H9 (cell line): ENCODE measurements around the gene MYOM3. TPM values are rescaled to one million over a fixed set of nuclear protein-coding genes. Genes with fewer than 3 reads are reported as not detected.
A peak's percentile ranks its signal among the peaks of the same experiment; 100 is the strongest.

ENCODE experiments used
- DNase-seq: peaks from one replicate; pipeline ENCODE4 v3.0.0-alpha.2; 2017
- H2AFZ ChIP-seq: one replicate; pipeline ENCODE4 v1.6.1; 2013; ENCODE audit warnings: mild to moderate bottlenecking, low read length, control low read depth, moderate library complexity
- H2AK5ac ChIP-seq: 2 replicates; pipeline ENCODE4 v1.6.1; 2013; ENCODE audit warnings: low read length, control low read depth, mixed read lengths; ENCODE audit not compliant: insufficient read length
- H2BK120ac ChIP-seq: one replicate; pipeline ENCODE4 v1.6.1; 2013; ENCODE audit warnings: low read depth, mild to moderate bottlenecking, low read length, control low read depth, inconsistent platforms; ENCODE audit not compliant: poor library complexity, severe bottlenecking
- H2BK12ac ChIP-seq: 2 replicates; pipeline ENCODE4 v1.6.1; 2013; ENCODE audit warnings: low read length, control low read depth, mixed read lengths, low read depth; ENCODE audit not compliant: insufficient read length
- H2BK15ac ChIP-seq: 2 replicates; pipeline ENCODE4 v1.6.1; 2013; ENCODE audit warnings: low read depth, low read length, control low read depth
- H2BK20ac ChIP-seq: one replicate; pipeline ENCODE4 v1.6.1; 2013; ENCODE audit warnings: low read depth, mild to moderate bottlenecking, low read length, control low read depth, inconsistent platforms; ENCODE audit not compliant: poor library complexity, severe bottlenecking
- H2BK5ac ChIP-seq: 2 replicates; pipeline ENCODE4 v1.6.1; 2013; ENCODE audit warnings: low read length, control low read depth, mixed read lengths; ENCODE audit not compliant: insufficient read length
- H3K14ac ChIP-seq: 2 replicates; pipeline ENCODE4 v1.6.1; 2013; ENCODE audit warnings: low read length, control low read depth; ENCODE audit not compliant: insufficient read depth
- H3K18ac ChIP-seq: 2 replicates; pipeline ENCODE4 v1.6.1; 2013; ENCODE audit warnings: low read depth, mild to moderate bottlenecking, mixed read lengths, low read length, control low read depth; ENCODE audit not compliant: insufficient read length
- H3K23ac ChIP-seq: 2 replicates; pipeline ENCODE4 v1.6.1; 2013; ENCODE audit warnings: low read length, control low read depth, mixed read lengths, low read depth; ENCODE audit not compliant: insufficient read length
- H3K23me2 ChIP-seq: 2 replicates; pipeline ENCODE4 v1.6.1; 2013; ENCODE audit warnings: low read depth, mild to moderate bottlenecking, mixed read lengths, low read length, control low read depth; ENCODE audit not compliant: insufficient read length, poor library complexity, severe bottlenecking
- H3K27ac ChIP-seq: 2 replicates; pipeline ENCODE4 v1.5.1; 2013; ENCODE audit warnings: low read length, control low read depth, mixed read lengths, low read depth; ENCODE audit not compliant: insufficient read length
- H3K27me3 ChIP-seq: 2 replicates; pipeline ENCODE4 v1.6.1; 2013; ENCODE audit warnings: low read length, control low read depth, inconsistent platforms; ENCODE audit not compliant: insufficient read depth
- H3K4ac ChIP-seq: 2 replicates; pipeline ENCODE4 v1.6.1; 2013; ENCODE audit warnings: low read depth, mild to moderate bottlenecking, control low read depth, inconsistent platforms, low read length, moderate library complexity
- H3K4me1 ChIP-seq: 2 replicates; pipeline ENCODE4 v1.6.1; 2013; ENCODE audit warnings: low read length, control low read depth, inconsistent platforms; ENCODE audit not compliant: insufficient read depth
- H3K4me2 ChIP-seq: 2 replicates; pipeline ENCODE4 v1.6.1; 2013; ENCODE audit warnings: low read length, control low read depth, mixed read lengths; ENCODE audit not compliant: insufficient read length, insufficient read depth
- H3K56ac ChIP-seq: 2 replicates; pipeline ENCODE4 v1.6.1; 2013; ENCODE audit warnings: low read depth, mild to moderate bottlenecking, mixed read lengths, low read length, control low read depth; ENCODE audit not compliant: insufficient read length
- H3K79me1 ChIP-seq: 2 replicates; pipeline ENCODE4 v1.6.1; 2013; ENCODE audit warnings: low read depth, mild to moderate bottlenecking, moderate library complexity, low read length, control low read depth, inconsistent platforms; ENCODE audit not compliant: insufficient read depth, poor library complexity, severe bottlenecking
- H3K79me2 ChIP-seq: 2 replicates; pipeline ENCODE4 v1.6.1; 2013; ENCODE audit warnings: low read length, control low read depth, inconsistent platforms; ENCODE audit not compliant: insufficient read depth
- H3K9ac ChIP-seq: 2 replicates; pipeline ENCODE4 v1.6.1; 2013; ENCODE audit warnings: low read length, control low read depth, mixed read lengths; ENCODE audit not compliant: insufficient read length; ENCODE audit errors: extremely low read depth
- H3K9me3 ChIP-seq: one replicate; pipeline ENCODE4 v1.6.1; 2013; ENCODE audit warnings: low read depth, low read length, inconsistent platforms; ENCODE audit not compliant: control insufficient read depth
- H3T11ph ChIP-seq: one replicate; pipeline ENCODE4 v1.6.1; 2013; ENCODE audit warnings: mild to moderate bottlenecking, low read length, control low read depth, inconsistent platforms
- H4K20me1 ChIP-seq: one replicate; pipeline ENCODE4 v1.6.1; 2013; ENCODE audit not compliant: control insufficient read depth, insufficient read length, insufficient read depth
- H4K5ac ChIP-seq: 2 replicates; pipeline ENCODE4 v1.6.1; 2013; ENCODE audit warnings: low read depth, mild to moderate bottlenecking, mixed read lengths, low read length, control low read depth; ENCODE audit not compliant: insufficient read length
- H4K8ac ChIP-seq: replicated peaks from 2 replicates; pipeline ENCODE4 v1.6.1; 2013; ENCODE audit warnings: low read length, control low read depth, mixed read lengths, low read depth; ENCODE audit not compliant: insufficient read length
- H4K91ac ChIP-seq: 2 replicates; pipeline ENCODE4 v1.6.1; 2013; ENCODE audit warnings: low read depth, mild to moderate bottlenecking, moderate library complexity, mixed read lengths, low read length, control low read depth; ENCODE audit not compliant: insufficient read length
- H3K27ac Mint-ChIP-seq, 3 experiments: 2 replicates in 2 of 3; 3 replicates in 1 of 3; pipeline ENCODE4 v1.8.0; 2020 to 2021; ENCODE audit warnings: mixed read lengths in 3 of 3, mild to moderate bottlenecking in 1 of 3, moderate library complexity in 1 of 3
- H3K27me3 Mint-ChIP-seq: 2 replicates; pipeline ENCODE4 v1.8.0; 2021; ENCODE audit warnings: low read depth, mild to moderate bottlenecking, moderate library complexity, mixed read lengths
- H3K36me3 Mint-ChIP-seq, 3 experiments: 2 replicates in 2 of 3; 3 replicates in 1 of 3; pipeline ENCODE4 v1.8.0; 2020 to 2021; ENCODE audit warnings: low read depth in 3 of 3, mixed read lengths in 3 of 3; ENCODE audit not compliant: insufficient read depth in 1 of 3
- H3K4me1 Mint-ChIP-seq, 2 experiments: 2 replicates each; pipeline ENCODE4 v1.8.0; 2020; ENCODE audit warnings: mixed read lengths in 2 of 2
- H3K4me3 Mint-ChIP-seq, 2 experiments: 2 replicates in 1 of 2; 3 replicates in 1 of 2; pipeline ENCODE4 v1.8.0; 2020 to 2021; ENCODE audit warnings: mild to moderate bottlenecking in 2 of 2, mixed read lengths in 2 of 2, moderate library complexity in 1 of 2
- H3K9me3 Mint-ChIP-seq, 2 experiments: 2 replicates in 1 of 2; 3 replicates in 1 of 2; pipeline ENCODE4 v1.8.0; 2020; ENCODE audit warnings: mild to moderate bottlenecking in 2 of 2, mixed read lengths in 2 of 2, moderate library complexity in 1 of 2
- WGBS: extraction: QIAGEN DNeasy Blood & Tissue Kit; methylation state at CpG from one replicate; pipeline ENCODE4 v1.1.7; 2013; ENCODE audit warnings: missing lambda C conversion rate, low lambda C conversion rate, mixed read lengths; ENCODE audit not compliant: insufficient read length; ENCODE audit errors: extremely low coverage; 5-methylcytosine and 5-hydroxymethylcytosine counted together
- total RNA-seq: library from RNA; stranded (reverse); gene quantifications from 2 replicates; pipeline ENCODE4 v1.2.1, GENCODE V29; 2021
- TF ChIP-seq, protein P1 (sequence below): fragments of 200-600 bp; sonication (generic); conservative IDR thresholded peaks from 3 replicates; pipeline ENCODE4 v1.8.0; 2021; ENCODE audit warnings: antibody characterized with exemption, mild to moderate bottlenecking

Gene MYOM3
- total RNA-seq, 1 experiment from 2014 or later: 0.11 TPM

GRCh38 chr1:24027838-24028468 lies 84.0 kb downstream of the MYOM3 start:
- Mint-ChIP-seq H3K27me3 (0 out of 2 replicates have a peak, but pooled peaks cover 1% of the 10 kb centered on the region), H3K4me1 (peaks cover 0 to 2% of the 10 kb centered on the region in 2 experiments; a peak in 2 of 4 replicates), H3K27ac (no peak overlapping the region), H3K4me3 (no peak overlapping the region), H3K36me3 (peaks cover 2 to 3% (median 2%) of the 10 kb centered on the region in 3 experiments; a peak in 4 of 7 replicates), H3K9me3 (peaks cover 3 to 6% of the 10 kb centered on the region in 2 experiments; a peak in 4 of 5 replicates)
- Histone ChIP-seq H2BK120ac (no peak overlapping the region), H2BK20ac (no peak overlapping the region), H3T11ph (no peak overlapping the region), H2AK5ac (no peak overlapping the region), H2BK5ac (no peak overlapping the region), H4K8ac (no peak overlapping the region), H4K91ac (no peak overlapping the region), H3K4ac (no peak overlapping the region), H2BK12ac (no peak overlapping the region), H2AFZ (no peak overlapping the region), H3K27ac (no peak overlapping the region), H3K9ac (no peak overlapping the region), H3K23me2 (no peaks in the 10 kb centered on the region), H3K79me1 (no peaks in the 10 kb centered on the region), H3K79me2 (no peaks in the 10 kb centered on the region), H3K9me3 (no peaks in the 10 kb centered on the region), H4K5ac (no peak overlapping the region), H3K18ac (no peak overlapping the region), H3K56ac (no peak overlapping the region), H2BK15ac (no peak overlapping the region), H3K14ac (no peak overlapping the region), H3K4me1 (no peaks in the 10 kb centered on the region), H3K4me2 (no peak overlapping the region), H3K27me3 (no peaks in the 10 kb centered on the region), H3K23ac (no peak overlapping the region), H4K20me1 (no peaks in the 10 kb centered on the region)
- TF ChIP-seq, protein P1, sequence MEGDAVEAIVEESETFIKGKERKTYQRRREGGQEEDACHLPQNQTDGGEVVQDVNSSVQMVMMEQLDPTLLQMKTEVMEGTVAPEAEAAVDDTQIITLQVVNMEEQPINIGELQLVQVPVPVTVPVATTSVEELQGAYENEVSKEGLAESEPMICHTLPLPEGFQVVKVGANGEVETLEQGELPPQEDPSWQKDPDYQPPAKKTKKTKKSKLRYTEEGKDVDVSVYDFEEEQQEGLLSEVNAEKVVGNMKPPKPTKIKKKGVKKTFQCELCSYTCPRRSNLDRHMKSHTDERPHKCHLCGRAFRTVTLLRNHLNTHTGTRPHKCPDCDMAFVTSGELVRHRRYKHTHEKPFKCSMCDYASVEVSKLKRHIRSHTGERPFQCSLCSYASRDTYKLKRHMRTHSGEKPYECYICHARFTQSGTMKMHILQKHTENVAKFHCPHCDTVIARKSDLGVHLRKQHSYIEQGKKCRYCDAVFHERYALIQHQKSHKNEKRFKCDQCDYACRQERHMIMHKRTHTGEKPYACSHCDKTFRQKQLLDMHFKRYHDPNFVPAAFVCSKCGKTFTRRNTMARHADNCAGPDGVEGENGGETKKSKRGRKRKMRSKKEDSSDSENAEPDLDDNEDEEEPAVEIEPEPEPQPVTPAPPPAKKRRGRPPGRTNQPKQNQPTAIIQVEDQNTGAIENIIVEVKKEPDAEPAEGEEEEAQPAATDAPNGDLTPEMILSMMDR: peak; percentile 62
- no peak for DNase-seq
- WGBS: no CpG with 5 or more reads among the region's 4 CpGs
